Activated T-helper 2 cell treated with anti-CD3 and anti-CD28 coated beads, Interferon-gamma antibody, Interleukin-2, Interleukin-4, amounts not matched to agents 10 μg/mL and 5 μg/mL and 100 μg/mL, durations not matched to agents 14 hours and 24 hours and 36 hours (primary cell): ENCODE results near the gene ACO2. TPM values are rescaled to one million over a fixed set of nuclear protein-coding genes. Genes with fewer than 3 reads are reported as not detected.

Source experiments
- DNase-seq: peaks from one replicate; pipeline ENCODE4 v3.0.0; 2021; ENCODE audit warnings: low spot score
- H3K27ac Mint-ChIP-seq: one replicate; pipeline ENCODE4 v1.8.0; 2021; ENCODE audit warnings: mixed read lengths
- H3K27me3 Mint-ChIP-seq: one replicate; pipeline ENCODE4 v1.8.0; 2021; ENCODE audit warnings: low read depth, mixed read lengths
- H3K36me3 Mint-ChIP-seq: one replicate; pipeline ENCODE4 v1.8.0; 2021; ENCODE audit warnings: low read depth, mixed read lengths
- H3K4me1 Mint-ChIP-seq: one replicate; pipeline ENCODE4 v1.8.0; 2021; ENCODE audit warnings: low read depth, mixed read lengths
- H3K4me3 Mint-ChIP-seq: one replicate; pipeline ENCODE4 v1.8.0; 2021; ENCODE audit warnings: low read depth, mild to moderate bottlenecking, moderate library complexity, mixed read lengths
- H3K9me3 Mint-ChIP-seq: one replicate; pipeline ENCODE4 v1.8.0; 2021; ENCODE audit warnings: mixed read lengths
- intact Hi-C: fragments of 100-400 bp; cut with micrococcal nuclease; formaldehyde crosslinking; loops from one replicate; pipeline ENCODE4 v1.15.1; 2023
- total RNA-seq: library from RNA; stranded (reverse); gene quantifications from 2 replicates; pipeline ENCODE4 v1.2.3, GENCODE V29; 2022

The ACO2 gene
- total RNA-seq, 1 donor from 2014 or later: 94.1 TPM

- no peaks in the 10 kb centered on the region for H3K9me3 Mint-ChIP-seq
- no peak for DNase-seq
- no peak overlapping the region for H3K27ac Mint-ChIP-seq
- intact Hi-C loops: no loop called here
- H3K27me3 Mint-ChIP-seq: no peaks in the 10 kb centered on the region
- H3K36me3 Mint-ChIP-seq: peaks cover 25% of the 10 kb centered on the region
- H3K4me1 Mint-ChIP-seq: no peaks in the 10 kb centered on the region
- H3K4me3 Mint-ChIP-seq: no peak overlapping the region
Observed at GRCh38 chr22:41507330-41508063, 38.6 kb downstream of the ACO2 start.

GRCh38 chr22:41508770-41509170 lies 39.9 kb downstream of the ACO2 start:
- no peaks in the 10 kb centered on the region for H3K27me3 Mint-ChIP-seq
- intact Hi-C loops: no loop called here
- H3K4me3 Mint-ChIP-seq: no peak overlapping the region
- no peaks in the 10 kb centered on the region for H3K4me1 Mint-ChIP-seq
- H3K9me3 Mint-ChIP-seq: no peaks in the 10 kb centered on the region
- no peak for DNase-seq
- peaks cover 30% of the 10 kb centered on the region for H3K36me3 Mint-ChIP-seq
- no peak overlapping the region for H3K27ac Mint-ChIP-seq

- DNase-seq: no peak
- intact Hi-C loops: no loop called here
- Mint-ChIP-seq H3K27ac (no peak overlapping the region), H3K9me3 (no peaks in the 10 kb centered on the region), H3K36me3 (peaks cover 39% of the 10 kb centered on the region), H3K4me3 (no peak overlapping the region), H3K4me1 (no peaks in the 10 kb centered on the region), H3K27me3 (no peaks in the 10 kb centered on the region)
Observed at GRCh38 chr22:41511521-41511968, 42.6 kb downstream of the ACO2 start.

GRCh38 chr22:41512421-41513194 lies 43.7 kb downstream of the ACO2 start:
- no peak for DNase-seq
- Mint-ChIP-seq H3K27ac (no peak overlapping the region), H3K27me3 (no peaks in the 10 kb centered on the region), H3K36me3 (peaks cover 41% of the 10 kb centered on the region), H3K4me3 (no peak overlapping the region), H3K4me1 (no peaks in the 10 kb centered on the region), H3K9me3 (no peaks in the 10 kb centered on the region)
- intact Hi-C loops: no loop called here

- Mint-ChIP-seq H3K4me3 (no peak overlapping the region), H3K4me1 (no peaks in the 10 kb centered on the region), H3K9me3 (no peaks in the 10 kb centered on the region), H3K27me3 (no peaks in the 10 kb centered on the region), H3K27ac (no peak overlapping the region), H3K36me3 (peaks cover 43% of the 10 kb centered on the region)
- DNase-seq: no peak
- intact Hi-C loops: no loop called here
Observed at GRCh38 chr22:41513391-41513790, 44.5 kb downstream of the ACO2 start.

- DNase-seq: no peak
- Mint-ChIP-seq H3K4me1 (no peaks in the 10 kb centered on the region), H3K4me3 (no peak overlapping the region), H3K27ac (no peak overlapping the region), H3K9me3 (no peaks in the 10 kb centered on the region), H3K27me3 (no peaks in the 10 kb centered on the region), H3K36me3 (peaks cover 39% of the 10 kb centered on the region)
- intact Hi-C loops: no loop called here
Observed at GRCh38 chr22:41516462-41516861, 47.5 kb downstream of the ACO2 start.

- Mint-ChIP-seq H3K4me1 (no peaks in the 10 kb centered on the region), H3K27ac (no peak overlapping the region), H3K4me3 (no peak overlapping the region), H3K27me3 (no peaks in the 10 kb centered on the region), H3K36me3 (peaks cover 34% of the 10 kb centered on the region), H3K9me3 (no peaks in the 10 kb centered on the region)
- DNase-seq: no peak
- intact Hi-C loops: no loop called here
Observed at GRCh38 chr22:41517172-41518047, 48.5 kb downstream of the ACO2 start.

- no peaks in the 10 kb centered on the region for H3K27me3 Mint-ChIP-seq
- no peak for DNase-seq
- intact Hi-C loops: no loop called here
- H3K4me3 Mint-ChIP-seq: no peak overlapping the region
- H3K9me3 Mint-ChIP-seq: no peaks in the 10 kb centered on the region
- H3K27ac Mint-ChIP-seq: no peak overlapping the region
- H3K36me3 Mint-ChIP-seq: peaks cover 34% of the 10 kb centered on the region
- H3K4me1 Mint-ChIP-seq: no peaks in the 10 kb centered on the region
Observed at GRCh38 chr22:41518048-41518347, 49.1 kb downstream of the ACO2 start.

- H3K4me3 Mint-ChIP-seq: no peak overlapping the region
Observed at GRCh38 chr22:41521126-41521525, 52.2 kb downstream of the ACO2 start.

GRCh38 chr22:41522813-41523212 lies 53.9 kb downstream of the ACO2 start:
- DNase-seq: no peak
- Mint-ChIP-seq H3K4me1 (peaks cover 3% of the 10 kb centered on the region), H3K9me3 (no peaks in the 10 kb centered on the region), H3K27ac (no peak overlapping the region), H3K27me3 (no peaks in the 10 kb centered on the region), H3K4me3 (no peak overlapping the region), H3K36me3 (peaks cover 35% of the 10 kb centered on the region)
- intact Hi-C loops: no loop called here

More at GRCh38 chr22:41521126-41521525, 52.2 kb downstream of the ACO2 start:
- intact Hi-C loops: no loop called here
- Mint-ChIP-seq H3K9me3 (no peaks in the 10 kb centered on the region), H3K27ac (no peak overlapping the region), H3K4me1 (peaks cover 3% of the 10 kb centered on the region), H3K27me3 (no peaks in the 10 kb centered on the region), H3K36me3 (peaks cover 30% of the 10 kb centered on the region)
- DNase-seq: no peak

- no peak for DNase-seq
- Mint-ChIP-seq H3K4me3 (no peak overlapping the region), H3K9me3 (no peaks in the 10 kb centered on the region), H3K27me3 (no peaks in the 10 kb centered on the region), H3K4me1 (peaks cover 3% of the 10 kb centered on the region), H3K36me3 (peaks cover 35% of the 10 kb centered on the region), H3K27ac (no peak overlapping the region)
- intact Hi-C loops: no loop called here
Observed at GRCh38 chr22:41523464-41524221, 54.7 kb downstream of the ACO2 start.

GRCh38 chr22:41524251-41524661 lies 55.3 kb downstream of the ACO2 start:
- DNase-seq: no peak
- Mint-ChIP-seq H3K9me3 (no peaks in the 10 kb centered on the region), H3K36me3 (peaks cover 41% of the 10 kb centered on the region), H3K27me3 (no peaks in the 10 kb centered on the region), H3K4me1 (peaks cover 3% of the 10 kb centered on the region), H3K4me3 (no peak overlapping the region), H3K27ac (no peak overlapping the region)
- intact Hi-C loops: no loop called here
